ENCODE data around the gene MST1. TPM values are rescaled to one million over a fixed set of nuclear protein-coding genes. Genes with fewer than 3 reads are reported as not detected.

MST1 gene
- total RNA-seq, 1 donor from 2014 or later: 50.7 TPM

GRCh38 chr3:49669352-49669751 lies 19.9 kb downstream of the MST1 start:
- H3K9me3 Mint-ChIP-seq: no peaks in the 10 kb centered on the region
- no peak for DNase-seq (ENCODE audit: extremely low spot score, unreplicated experiment)
- H3K27me3 Mint-ChIP-seq: no peaks in the 10 kb centered on the region
- peaks cover 35% of the 10 kb centered on the region for H3K4me1 Mint-ChIP-seq (ENCODE audit: unreplicated experiment)
- TF ChIP-seq, protein P1, sequence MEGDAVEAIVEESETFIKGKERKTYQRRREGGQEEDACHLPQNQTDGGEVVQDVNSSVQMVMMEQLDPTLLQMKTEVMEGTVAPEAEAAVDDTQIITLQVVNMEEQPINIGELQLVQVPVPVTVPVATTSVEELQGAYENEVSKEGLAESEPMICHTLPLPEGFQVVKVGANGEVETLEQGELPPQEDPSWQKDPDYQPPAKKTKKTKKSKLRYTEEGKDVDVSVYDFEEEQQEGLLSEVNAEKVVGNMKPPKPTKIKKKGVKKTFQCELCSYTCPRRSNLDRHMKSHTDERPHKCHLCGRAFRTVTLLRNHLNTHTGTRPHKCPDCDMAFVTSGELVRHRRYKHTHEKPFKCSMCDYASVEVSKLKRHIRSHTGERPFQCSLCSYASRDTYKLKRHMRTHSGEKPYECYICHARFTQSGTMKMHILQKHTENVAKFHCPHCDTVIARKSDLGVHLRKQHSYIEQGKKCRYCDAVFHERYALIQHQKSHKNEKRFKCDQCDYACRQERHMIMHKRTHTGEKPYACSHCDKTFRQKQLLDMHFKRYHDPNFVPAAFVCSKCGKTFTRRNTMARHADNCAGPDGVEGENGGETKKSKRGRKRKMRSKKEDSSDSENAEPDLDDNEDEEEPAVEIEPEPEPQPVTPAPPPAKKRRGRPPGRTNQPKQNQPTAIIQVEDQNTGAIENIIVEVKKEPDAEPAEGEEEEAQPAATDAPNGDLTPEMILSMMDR (conservative IDR thresholded peaks at IDR 0.05): no peak
- no peaks in the 10 kb centered on the region for H3K36me3 Mint-ChIP-seq
- H3K27ac Mint-ChIP-seq: peak overlapping the region; percentile 74
- H3K4me3 Mint-ChIP-seq: no peak overlapping the region

- Mint-ChIP-seq H3K36me3 (no peaks in the 10 kb centered on the region), H3K9me3 (no peaks in the 10 kb centered on the region), H3K27ac (peak overlapping the region; percentile 74), H3K4me3 (no peak overlapping the region), H3K27me3 (no peaks in the 10 kb centered on the region), H3K4me1 (ENCODE audit: unreplicated experiment) (peaks cover 35% of the 10 kb centered on the region)
- no peak for DNase-seq (ENCODE audit: extremely low spot score, unreplicated experiment)
- TF ChIP-seq, protein P1 (conservative IDR thresholded peaks at IDR 0.05): no peak
Observed at GRCh38 chr3:49668861-49669260, 20.4 kb downstream of the MST1 start.

DNA sequence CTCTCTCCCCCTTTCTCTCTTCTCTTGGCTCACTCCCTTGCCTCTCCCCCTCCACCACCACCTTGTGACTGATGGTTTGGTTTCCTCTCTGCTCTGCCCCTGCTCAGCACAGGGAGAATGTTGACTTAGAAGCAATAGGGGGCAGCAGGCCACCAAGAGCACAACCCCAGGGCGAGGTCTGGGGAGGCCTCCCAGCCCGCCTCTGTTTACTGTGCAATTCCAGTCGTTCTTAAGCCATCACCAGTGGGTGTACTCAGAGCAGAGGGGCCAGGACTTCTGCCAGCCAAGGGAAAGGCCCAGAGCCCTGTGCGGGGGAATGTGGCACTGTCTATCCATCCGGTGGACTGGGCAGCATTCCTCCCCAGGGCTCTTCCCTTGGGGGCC lies 20.9 kb downstream of the MST1 start:
- H3K27me3 Mint-ChIP-seq: no peaks in the 10 kb centered on the region
- TF ChIP-seq, protein P1 (conservative IDR thresholded peaks at IDR 0.05): no peak
- DNase-seq (ENCODE audit: extremely low spot score, unreplicated experiment): no peak
- H3K4me3 Mint-ChIP-seq: peak overlapping the region; percentile 40
- peaks cover 35% of the 10 kb centered on the region for H3K4me1 Mint-ChIP-seq (ENCODE audit: unreplicated experiment)
- H3K9me3 Mint-ChIP-seq: no peaks in the 10 kb centered on the region
- no peaks in the 10 kb centered on the region for H3K36me3 Mint-ChIP-seq
- H3K27ac Mint-ChIP-seq: no peak overlapping the region

- Mint-ChIP-seq H3K4me3 (peak overlapping the region; percentile 40), H3K27ac (no peak overlapping the region), H3K9me3 (no peaks in the 10 kb centered on the region), H3K4me1 (ENCODE audit: unreplicated experiment) (peaks cover 35% of the 10 kb centered on the region), H3K27me3 (no peaks in the 10 kb centered on the region), H3K36me3 (no peaks in the 10 kb centered on the region)
- TF ChIP-seq, protein P1 (conservative IDR thresholded peaks at IDR 0.05): no peak
- DNase-seq (ENCODE audit: extremely low spot score, unreplicated experiment): no peak
Observed at GRCh38 chr3:49667701-49668413, 21.4 kb downstream of the MST1 start.

DNA sequence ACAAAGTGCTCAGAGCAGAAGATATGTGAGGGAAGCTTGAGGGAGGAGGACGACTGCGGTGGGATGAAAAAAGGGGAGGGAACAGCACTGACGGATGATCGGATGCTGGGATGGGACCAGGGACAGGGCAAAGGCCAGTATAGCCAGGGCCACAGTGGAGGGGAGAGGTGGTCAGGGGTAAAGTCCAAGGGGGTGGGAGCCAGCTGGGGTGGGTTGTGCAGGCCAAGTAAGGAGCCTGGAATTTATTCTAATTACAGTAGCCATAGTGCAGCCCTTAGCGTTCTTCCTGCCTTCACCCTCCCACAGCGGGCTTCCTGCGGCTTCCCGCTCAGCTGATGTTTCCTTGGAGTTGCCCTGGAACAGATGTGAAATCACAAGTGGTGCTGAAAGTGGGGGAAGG lies 22.7 kb downstream of the MST1 start:
- H3K9me3 Mint-ChIP-seq: no peaks in the 10 kb centered on the region
- DNase-seq (ENCODE audit: extremely low spot score, unreplicated experiment): no peak
- no peak overlapping the region for H3K27ac Mint-ChIP-seq
- TF ChIP-seq, protein P1 (conservative IDR thresholded peaks at IDR 0.05): no peak
- H3K4me3 Mint-ChIP-seq: peak overlapping the region; percentile 23
- H3K4me1 Mint-ChIP-seq (ENCODE audit: unreplicated experiment): peaks cover 28% of the 10 kb centered on the region
- H3K36me3 Mint-ChIP-seq: no peaks in the 10 kb centered on the region
- no peaks in the 10 kb centered on the region for H3K27me3 Mint-ChIP-seq
